LNCaP clone FGC (cell line): ENCODE results near the gene ITPA.

Source experiments
- DNase-seq: peaks from one replicate; pipeline ENCODE4 v3.0.0-alpha.2; 2011; ENCODE audit warnings: low read depth
- H3K4me3 ChIP-seq: 2 replicates; pipeline ENCODE4 v1.5.1; 2011; ENCODE audit warnings: mild to moderate bottlenecking, low read depth, low read length, control low read depth
- CTCF ChIP-seq: IDR thresholded peaks from 2 replicates; pipeline ENCODE4 v1.5.1; 2012; ENCODE audit warnings: mild to moderate bottlenecking; ENCODE audit not compliant: control insufficient read depth, insufficient read depth; ENCODE audit errors: extremely low read depth

The ITPA gene

GRCh38 chr20:3168829-3169590 is 40.3 kb upstream of the ITPA start:
- H3K4me3 ChIP-seq, result no peak overlapping the region
- TF ChIP-seq CTCF, result no peak
- no peak for DNase-seq

- no peak for TF ChIP-seq CTCF
- no peak overlapping the region for H3K4me3 ChIP-seq
- no peak for DNase-seq
Observed at GRCh38 chr20:3171391-3172125, 37.7 kb upstream of the ITPA start.

- TF ChIP-seq CTCF, result no peak
- peak overlapping the region; percentile 88 for H3K4me3 ChIP-seq
- no peak for DNase-seq
Observed at GRCh38 chr20:3172126-3172932, 37.0 kb upstream of the ITPA start.

GRCh38 chr20:3172933-3173609 is 36.2 kb upstream of the ITPA start, which contains the start of gene LZTS3:
LZTS3 (minus strand) TSS chr20:3173549; CDS start chr20:3167163, 6,386 bp downstream.
- no peak for TF ChIP-seq CTCF
- no peak for DNase-seq
- H3K4me3 ChIP-seq, result peak within 1 kb of the TSS; percentile 88

- H3K4me3 ChIP-seq, result peak overlapping the region; percentile 88
- DNase-seq, result no peak
- TF ChIP-seq CTCF, result no peak
Observed at GRCh38 chr20:3173610-3174441, 35.5 kb upstream of the ITPA start.
